Neural cell (in vitro differentiated cells): Measurements from ENCODE around the gene ZNF205.

Experiments used
- EP300 ChIP-seq: fragments of 450-650 bp; conservative IDR thresholded peaks from 2 replicates; pipeline ENCODE4 v1.6.1; 2014; ENCODE audit warnings: antibody characterized with exemption, mild to moderate bottlenecking, moderate library complexity; ENCODE audit not compliant: poor library complexity, severe bottlenecking
- EZH2 ChIP-seq: fragments of 200-600, 300-800 bp; shearing (Covaris generic), sonication (generic); IDR thresholded peaks from 2 replicates; pipeline ENCODE4 v1.6.1; 2014; ENCODE audit warnings: antibody characterized with exemption, low read length, borderline replicate concordance, mild to moderate bottlenecking; ENCODE audit not compliant: insufficient read depth, poor library complexity, severe bottlenecking
- MXI1 ChIP-seq: fragments of 450-650 bp; conservative IDR thresholded peaks from 2 replicates; pipeline ENCODE4 v1.6.1; 2014; ENCODE audit warnings: antibody characterized with exemption, mild to moderate bottlenecking; ENCODE audit not compliant: poor library complexity, severe bottlenecking
- POLR2AphosphoS5 ChIP-seq: IDR thresholded peaks from 2 replicates; pipeline ENCODE4 v1.6.1; 2012
- SMC3 ChIP-seq: fragments of 450-650 bp; conservative IDR thresholded peaks from 2 replicates; pipeline ENCODE4 v1.6.1; 2014; ENCODE audit warnings: antibody characterized with exemption, mild to moderate bottlenecking, moderate library complexity; ENCODE audit not compliant: poor library complexity
- TAF1 ChIP-seq: IDR thresholded peaks from 2 replicates; pipeline ENCODE4 v1.6.1; 2012; ENCODE audit warnings: low read depth
- TF ChIP-seq, protein P1 (sequence below): fragments of 450-650 bp; IDR thresholded peaks from 2 replicates; pipeline ENCODE4 v1.5.1; 2014; ENCODE audit warnings: antibody characterized with exemption, mild to moderate bottlenecking, moderate library complexity; ENCODE audit not compliant: poor library complexity, severe bottlenecking
- TF ChIP-seq, protein P2 (sequence below): IDR thresholded peaks from 2 replicates; pipeline ENCODE4 v1.6.1; 2012; ENCODE audit warnings: borderline replicate concordance

DNA sequence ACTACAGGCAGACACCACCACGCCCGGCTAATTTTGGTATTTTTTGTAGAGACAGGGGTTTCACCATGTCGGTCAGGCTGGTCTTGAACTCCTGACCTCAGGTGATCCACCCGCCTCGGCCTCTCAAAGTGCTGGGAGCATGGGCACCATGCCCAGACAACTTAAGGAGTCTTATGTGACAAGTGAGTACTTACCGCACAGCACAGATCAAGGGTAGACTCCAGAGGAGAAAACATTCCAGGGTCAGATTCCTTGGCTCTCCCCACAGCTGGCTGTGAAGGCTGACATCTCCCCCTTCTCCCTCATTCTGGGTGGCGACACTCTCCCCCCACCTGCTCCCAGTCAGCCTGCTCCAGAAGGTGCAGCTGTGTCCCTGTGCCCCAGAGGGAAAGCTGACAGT, 23.9 kb upstream of the ZNF205 start:
- TF ChIP-seq POLR2AphosphoS5, result no peak
- TF ChIP-seq, protein P1, sequence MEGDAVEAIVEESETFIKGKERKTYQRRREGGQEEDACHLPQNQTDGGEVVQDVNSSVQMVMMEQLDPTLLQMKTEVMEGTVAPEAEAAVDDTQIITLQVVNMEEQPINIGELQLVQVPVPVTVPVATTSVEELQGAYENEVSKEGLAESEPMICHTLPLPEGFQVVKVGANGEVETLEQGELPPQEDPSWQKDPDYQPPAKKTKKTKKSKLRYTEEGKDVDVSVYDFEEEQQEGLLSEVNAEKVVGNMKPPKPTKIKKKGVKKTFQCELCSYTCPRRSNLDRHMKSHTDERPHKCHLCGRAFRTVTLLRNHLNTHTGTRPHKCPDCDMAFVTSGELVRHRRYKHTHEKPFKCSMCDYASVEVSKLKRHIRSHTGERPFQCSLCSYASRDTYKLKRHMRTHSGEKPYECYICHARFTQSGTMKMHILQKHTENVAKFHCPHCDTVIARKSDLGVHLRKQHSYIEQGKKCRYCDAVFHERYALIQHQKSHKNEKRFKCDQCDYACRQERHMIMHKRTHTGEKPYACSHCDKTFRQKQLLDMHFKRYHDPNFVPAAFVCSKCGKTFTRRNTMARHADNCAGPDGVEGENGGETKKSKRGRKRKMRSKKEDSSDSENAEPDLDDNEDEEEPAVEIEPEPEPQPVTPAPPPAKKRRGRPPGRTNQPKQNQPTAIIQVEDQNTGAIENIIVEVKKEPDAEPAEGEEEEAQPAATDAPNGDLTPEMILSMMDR, result no peak
- TF ChIP-seq TAF1, result no peak
- TF ChIP-seq MXI1, result no peak
- TF ChIP-seq, protein P2, sequence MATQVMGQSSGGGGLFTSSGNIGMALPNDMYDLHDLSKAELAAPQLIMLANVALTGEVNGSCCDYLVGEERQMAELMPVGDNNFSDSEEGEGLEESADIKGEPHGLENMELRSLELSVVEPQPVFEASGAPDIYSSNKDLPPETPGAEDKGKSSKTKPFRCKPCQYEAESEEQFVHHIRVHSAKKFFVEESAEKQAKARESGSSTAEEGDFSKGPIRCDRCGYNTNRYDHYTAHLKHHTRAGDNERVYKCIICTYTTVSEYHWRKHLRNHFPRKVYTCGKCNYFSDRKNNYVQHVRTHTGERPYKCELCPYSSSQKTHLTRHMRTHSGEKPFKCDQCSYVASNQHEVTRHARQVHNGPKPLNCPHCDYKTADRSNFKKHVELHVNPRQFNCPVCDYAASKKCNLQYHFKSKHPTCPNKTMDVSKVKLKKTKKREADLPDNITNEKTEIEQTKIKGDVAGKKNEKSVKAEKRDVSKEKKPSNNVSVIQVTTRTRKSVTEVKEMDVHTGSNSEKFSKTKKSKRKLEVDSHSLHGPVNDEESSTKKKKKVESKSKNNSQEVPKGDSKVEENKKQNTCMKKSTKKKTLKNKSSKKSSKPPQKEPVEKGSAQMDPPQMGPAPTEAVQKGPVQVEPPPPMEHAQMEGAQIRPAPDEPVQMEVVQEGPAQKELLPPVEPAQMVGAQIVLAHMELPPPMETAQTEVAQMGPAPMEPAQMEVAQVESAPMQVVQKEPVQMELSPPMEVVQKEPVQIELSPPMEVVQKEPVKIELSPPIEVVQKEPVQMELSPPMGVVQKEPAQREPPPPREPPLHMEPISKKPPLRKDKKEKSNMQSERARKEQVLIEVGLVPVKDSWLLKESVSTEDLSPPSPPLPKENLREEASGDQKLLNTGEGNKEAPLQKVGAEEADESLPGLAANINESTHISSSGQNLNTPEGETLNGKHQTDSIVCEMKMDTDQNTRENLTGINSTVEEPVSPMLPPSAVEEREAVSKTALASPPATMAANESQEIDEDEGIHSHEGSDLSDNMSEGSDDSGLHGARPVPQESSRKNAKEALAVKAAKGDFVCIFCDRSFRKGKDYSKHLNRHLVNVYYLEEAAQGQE, result no peak
- TF ChIP-seq EZH2, result no peak
- no peak for TF ChIP-seq SMC3
- TF ChIP-seq EP300, result no peak
